Ectodermal cell (in vitro differentiated cells): ENCODE results near the gene ICE2.
"Not testable (repeated sequence)": the region's sequence is repeated elsewhere in the genome, so short reads cannot be mapped to it uniquely, and the experiment has no call there.

ENCODE experiments used
- H3K27ac ChIP-seq: 2 replicates; pipeline ENCODE4 v1.7.0; 2013; ENCODE audit warnings: mild to moderate bottlenecking, low read depth, low read length; ENCODE audit not compliant: insufficient read depth, poor library complexity, severe bottlenecking
- H3K27me3 ChIP-seq: 2 replicates; pipeline ENCODE4 v1.7.0; 2013; ENCODE audit warnings: mild to moderate bottlenecking, low read length; ENCODE audit not compliant: insufficient read depth, control insufficient read depth, poor library complexity, severe bottlenecking
- H3K36me3 ChIP-seq: one replicate; pipeline ENCODE4 v1.7.0; 2013; ENCODE audit warnings: low read length; ENCODE audit not compliant: control insufficient read depth, insufficient read depth
- H3K4me1 ChIP-seq: one replicate; pipeline ENCODE4 v1.7.0; 2013; ENCODE audit warnings: low read length; ENCODE audit not compliant: control insufficient read depth, insufficient read depth
- H3K4me3 ChIP-seq: 2 replicates; pipeline ENCODE4 v1.7.0; 2013; ENCODE audit warnings: low read depth, low read length, control low read depth; ENCODE audit not compliant: insufficient read depth
- H3K9me3 ChIP-seq: 2 replicates; pipeline ENCODE4 v1.7.0; 2013; ENCODE audit warnings: mild to moderate bottlenecking, low read length, moderate library complexity; ENCODE audit not compliant: control insufficient read depth
- WGBS, 2 experiments: methylation state at CpG; one replicate each; pipeline ENCODE4 v1.1.7; 2013; ENCODE audit warnings: missing lambda C conversion rate in 2 of 2; 5-methylcytosine and 5-hydroxymethylcytosine counted together

The ICE2 gene

GRCh38 chr15:60411774-60412425 is 67.0 kb downstream of the ICE2 start:
- H3K27ac ChIP-seq, result no peak overlapping the region
- WGBS, 2 experiments, result 94 to 95% methylated on average over 9 of the region's 9 CpGs

GRCh38 chr15:60410350-60410749 is 68.6 kb downstream of the ICE2 start:
- H3K27ac ChIP-seq, H3K9me3 ChIP-seq, H3K36me3 ChIP-seq, H3K27me3 ChIP-seq, H3K4me3 ChIP-seq: not testable (repeated sequence)
- H3K4me1 ChIP-seq, result peaks cover 15% of the 10 kb centered on the region
- WGBS, 2 experiments, result 87 to 96% methylated on average over 8 to 9 of the region's 9 CpGs

More at GRCh38 chr15:60411774-60412425, 67.0 kb downstream of the ICE2 start:
- Histone ChIP-seq H3K27me3 (no peaks in the 10 kb centered on the region), H3K4me1 (peaks cover 10% of the 10 kb centered on the region), H3K9me3 (no peaks in the 10 kb centered on the region), H3K36me3 (no peaks in the 10 kb centered on the region), H3K4me3 (no peak overlapping the region)

DNA sequence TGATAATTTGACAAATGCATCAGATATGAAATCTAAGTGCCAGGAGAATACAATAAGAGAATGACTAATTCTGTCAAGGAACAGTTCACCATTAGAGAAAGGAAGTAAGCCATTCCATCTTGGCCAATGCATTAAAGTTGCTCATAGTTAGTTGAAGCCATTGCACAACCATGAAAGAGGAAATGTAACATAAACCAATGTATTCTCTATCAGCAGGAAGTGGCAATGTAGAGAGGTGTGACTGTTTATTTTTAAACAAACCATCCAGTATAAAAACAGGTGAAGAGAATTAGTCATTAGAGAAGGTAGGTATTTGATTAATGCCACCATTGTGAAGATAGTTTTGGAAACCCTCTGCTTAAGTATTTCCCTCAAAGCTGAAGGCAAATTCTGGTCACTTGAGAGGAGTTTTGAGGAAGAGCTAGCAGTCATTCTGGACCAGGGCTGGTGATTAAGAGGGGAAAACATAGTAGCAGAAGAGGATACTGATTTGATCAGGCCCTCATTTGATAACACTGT is 70.4 kb downstream of the ICE2 start:
- no peaks in the 10 kb centered on the region for H3K27me3 ChIP-seq
- H3K27ac ChIP-seq, result no peak overlapping the region
- no peaks in the 10 kb centered on the region for H3K9me3 ChIP-seq
- H3K36me3 ChIP-seq, result no peaks in the 10 kb centered on the region
- H3K4me1 ChIP-seq, result peaks cover 14% of the 10 kb centered on the region
- no peak overlapping the region for H3K4me3 ChIP-seq

DNA sequence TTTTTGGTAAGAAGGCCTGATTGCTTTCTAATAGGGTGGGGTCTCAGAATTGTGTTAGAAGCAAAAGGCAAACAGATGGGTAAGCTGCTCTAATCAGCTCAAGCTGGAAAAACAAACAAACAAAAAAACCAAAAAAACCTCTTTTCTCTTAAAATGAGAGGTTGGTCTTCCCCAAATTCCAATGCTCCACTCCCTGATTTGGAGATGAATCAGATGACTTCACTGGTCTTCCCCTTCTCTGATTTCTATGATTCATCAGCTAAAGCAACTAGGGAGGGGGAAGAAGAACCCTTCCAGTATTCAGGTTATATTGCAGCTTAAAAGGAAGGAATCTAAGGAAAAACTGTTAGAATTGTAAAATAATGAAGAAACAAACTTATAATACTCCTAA is 71.5 kb downstream of the ICE2 start:
- H3K27me3 ChIP-seq, result no peaks in the 10 kb centered on the region
- no peak overlapping the region for H3K4me3 ChIP-seq
- peaks cover 8% of the 10 kb centered on the region for H3K4me1 ChIP-seq
- no peak overlapping the region for H3K27ac ChIP-seq
- H3K36me3 ChIP-seq, result no peaks in the 10 kb centered on the region
- no peaks in the 10 kb centered on the region for H3K9me3 ChIP-seq

DNA sequence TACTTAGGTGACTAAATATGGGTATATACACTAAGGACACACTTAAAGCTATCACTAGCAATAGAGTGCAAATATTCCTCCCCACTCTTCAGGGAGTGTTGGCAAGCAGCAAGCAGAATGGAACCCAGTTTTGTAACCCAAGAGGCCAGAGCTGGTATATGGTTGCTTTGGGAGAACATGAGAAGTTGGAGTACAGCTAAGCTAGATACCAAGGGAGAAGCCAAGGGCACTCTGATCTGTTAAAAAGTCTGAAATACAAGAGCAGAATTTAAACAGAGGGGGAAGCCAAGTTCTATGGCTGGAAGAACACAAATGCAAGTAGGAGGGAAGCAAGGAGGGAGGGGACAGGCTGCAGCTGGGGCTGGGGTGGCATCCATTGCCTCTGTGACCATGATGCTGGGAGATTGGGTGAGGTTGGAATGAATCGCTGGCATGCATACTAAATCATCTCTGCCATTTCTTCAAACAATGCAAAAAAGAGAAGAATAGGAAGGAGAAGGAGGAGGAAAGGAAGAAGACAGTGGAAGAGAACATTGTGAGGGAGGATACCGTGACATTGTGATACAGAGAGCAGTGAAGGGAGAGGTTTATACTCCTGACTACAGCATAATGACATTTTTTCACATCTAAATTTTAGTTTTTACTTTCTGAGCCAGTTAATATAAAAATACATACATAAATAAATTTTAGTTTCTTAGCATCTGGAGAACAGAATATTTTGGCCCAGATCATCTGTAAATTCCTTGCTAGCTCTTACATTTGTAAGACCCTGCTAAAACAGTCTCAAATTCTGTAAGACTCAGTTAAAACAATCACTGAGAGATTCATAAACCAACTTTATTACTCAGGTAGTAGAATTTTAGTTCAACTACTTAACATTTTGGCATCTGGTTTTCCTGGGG is 72.2 kb downstream of the ICE2 start:
- peaks cover 8% of the 10 kb centered on the region for H3K4me1 ChIP-seq
- H3K4me3 ChIP-seq, result no peak overlapping the region
- WGBS, 2 experiments, result 74 to 83% methylated on average over 1 to 2 of the region's 2 CpGs

DNA sequence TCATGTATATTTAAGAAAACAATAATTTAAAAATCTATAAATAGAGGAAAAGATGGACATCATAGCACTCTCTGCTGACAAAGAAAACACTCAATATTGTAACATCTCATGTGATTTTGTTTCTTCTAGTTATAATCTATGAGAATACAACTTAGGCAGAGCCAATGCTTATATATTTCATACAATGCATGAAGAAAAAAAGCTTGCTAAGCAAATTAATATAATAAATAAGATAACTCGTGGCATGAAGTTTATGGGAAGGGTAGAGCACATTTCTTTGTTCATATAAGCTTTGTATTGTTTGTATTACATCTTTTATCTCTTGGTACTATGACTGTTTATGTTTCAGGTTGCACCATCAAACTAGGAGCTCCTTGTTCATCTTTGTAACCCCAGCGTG is 73.5 kb downstream of the ICE2 start:
- WGBS, 2 experiments, result 48 to 95% methylated on average over 1 to 2 of the region's 2 CpGs
- Histone ChIP-seq H3K4me1 (peaks cover 8% of the 10 kb centered on the region), H3K27ac (no peak overlapping the region), H3K36me3 (no peaks in the 10 kb centered on the region), H3K27me3 (no peaks in the 10 kb centered on the region), H3K9me3 (no peaks in the 10 kb centered on the region), H3K4me3 (no peak overlapping the region)

More for the DNA sequence above, 72.2 kb downstream of the ICE2 start:
- H3K27me3 ChIP-seq, result no peaks in the 10 kb centered on the region
- H3K36me3 ChIP-seq, result no peaks in the 10 kb centered on the region
- H3K9me3 ChIP-seq, result no peaks in the 10 kb centered on the region
- no peak overlapping the region for H3K27ac ChIP-seq

- not testable (repeated sequence) for H3K27me3 ChIP-seq, H3K4me3 ChIP-seq
- WGBS, 2 experiments, result 93 to 94% methylated on average over 12 of the region's 12 CpGs
Observed at GRCh38 chr15:60404351-60404750, 74.6 kb downstream of the ICE2 start.

DNA sequence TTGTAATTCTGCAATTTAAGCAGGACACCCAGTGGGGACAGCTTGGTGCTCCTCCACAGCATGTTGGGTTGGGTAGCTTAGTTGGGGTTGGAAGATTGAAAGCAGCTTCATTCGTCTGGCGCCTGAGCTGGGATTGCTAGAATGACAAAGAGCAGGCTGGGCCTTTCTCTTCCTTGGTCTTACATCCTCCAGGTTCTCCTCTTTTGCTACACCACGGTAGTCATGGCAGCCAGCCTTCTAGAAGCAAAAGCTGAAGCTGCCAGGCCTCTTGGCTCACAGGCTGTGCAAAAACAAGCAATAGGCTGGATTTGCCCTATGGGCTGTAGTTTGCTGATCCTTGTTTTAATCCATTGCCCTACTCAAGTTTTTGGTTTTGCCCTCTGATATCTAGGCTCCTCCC is 78.0 kb downstream of the ICE2 start:
- no peak overlapping the region for H3K27ac ChIP-seq
- 11 to 13% methylated on average over 3 of the region's 3 CpGs for WGBS, 2 experiments
- peaks cover 37% of the 10 kb centered on the region for H3K27me3 ChIP-seq
- no peak overlapping the region for H3K4me3 ChIP-seq
- H3K9me3 ChIP-seq, result no peaks in the 10 kb centered on the region
- H3K4me1 ChIP-seq, result peaks cover 19% of the 10 kb centered on the region
- H3K36me3 ChIP-seq, result no peaks in the 10 kb centered on the region

More at GRCh38 chr15:60404351-60404750, 74.6 kb downstream of the ICE2 start:
- H3K36me3 ChIP-seq, H3K27ac ChIP-seq, H3K9me3 ChIP-seq: not testable (repeated sequence)
- H3K4me1 ChIP-seq, result peaks cover 12% of the 10 kb centered on the region

DNA sequence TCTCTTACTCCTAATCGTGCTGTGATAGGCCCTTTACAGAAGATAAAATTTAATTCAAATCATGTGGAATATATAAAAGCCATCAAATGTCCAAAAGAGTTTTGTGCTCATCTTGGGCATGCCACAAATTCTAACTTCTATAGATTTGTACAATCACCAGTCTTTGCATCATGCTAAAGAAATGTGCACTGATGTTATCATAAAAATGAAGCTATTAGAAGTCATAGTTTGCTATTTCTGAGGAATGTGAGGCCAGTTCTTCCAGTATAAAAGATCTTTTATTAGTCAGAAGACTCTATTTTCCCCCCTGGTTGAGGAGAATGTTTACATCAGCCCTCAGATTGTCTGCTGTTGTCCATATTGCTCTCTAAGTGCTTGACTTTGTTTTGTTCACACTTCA is 79.0 kb downstream of the ICE2 start:
- peaks cover 28% of the 10 kb centered on the region for H3K4me1 ChIP-seq
- no peaks in the 10 kb centered on the region for H3K36me3 ChIP-seq
- H3K27me3 ChIP-seq, result peaks cover 37% of the 10 kb centered on the region
- no peak overlapping the region for H3K27ac ChIP-seq
- no peak overlapping the region for H3K4me3 ChIP-seq
- 85 to 100% methylated on average over 1 of the region's 1 CpG for WGBS, 2 experiments
- no peaks in the 10 kb centered on the region for H3K9me3 ChIP-seq

DNA sequence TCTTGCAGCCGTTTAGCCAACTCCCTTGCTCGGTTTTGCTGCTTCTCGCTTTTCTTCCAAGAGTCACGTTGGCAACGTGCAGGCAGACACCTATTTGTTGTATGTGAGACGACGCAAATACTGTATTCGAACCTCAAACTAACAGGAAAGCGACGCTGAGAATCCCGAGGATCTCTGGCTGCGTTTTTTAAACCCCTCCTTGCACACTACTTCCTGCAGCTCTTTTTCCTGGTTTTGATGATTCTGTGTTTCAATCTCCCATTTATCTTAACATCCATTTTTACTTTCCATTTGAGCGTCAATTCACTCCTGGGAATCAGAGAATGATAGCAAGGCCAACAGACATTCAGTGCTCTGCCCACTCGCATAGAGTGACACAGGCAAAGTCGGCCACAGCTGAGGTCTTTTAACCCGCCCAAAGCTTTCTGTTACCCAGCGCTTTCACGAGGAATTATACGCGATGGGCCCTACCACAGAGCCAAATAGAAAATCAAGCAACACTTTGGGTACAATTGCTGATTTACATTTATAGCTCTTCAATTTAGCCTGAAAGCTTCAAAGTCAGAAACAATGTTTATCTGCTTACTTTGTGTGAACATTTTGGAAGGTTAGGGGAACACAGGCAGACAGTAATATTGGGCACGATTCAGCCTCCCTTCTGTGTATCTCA is 79.6 kb downstream of the ICE2 start:
- Histone ChIP-seq H3K27me3 (peaks cover 37% of the 10 kb centered on the region), H3K36me3 (no peaks in the 10 kb centered on the region), H3K4me3 (no peak overlapping the region), H3K4me1 (peaks cover 33% of the 10 kb centered on the region), H3K27ac (no peak overlapping the region), H3K9me3 (no peaks in the 10 kb centered on the region)
- WGBS, 2 experiments, result 49% methylated on average over 21 of the region's 21 CpGs
